Nephron progenitor cell (in vitro differentiated cells): Measurements from ENCODE around the gene RAPGEF5.

Experiments
- DNase-seq: peaks from one replicate; pipeline ENCODE4 v3.0.0; 2021
- H3K27ac Mint-ChIP-seq: 2 replicates; pipeline ENCODE4 v1.8.0; 2021; ENCODE audit warnings: mild to moderate bottlenecking, moderate library complexity, mixed read lengths
- H3K27me3 Mint-ChIP-seq: 2 replicates; pipeline ENCODE4 v1.8.0; 2021; ENCODE audit warnings: mild to moderate bottlenecking, low read depth, mixed read lengths; ENCODE audit not compliant: poor library complexity
- H3K36me3 Mint-ChIP-seq: 2 replicates; pipeline ENCODE4 v1.8.0; 2021; ENCODE audit warnings: low read depth, mixed read lengths
- H3K4me1 Mint-ChIP-seq: 2 replicates; pipeline ENCODE4 v1.8.0; 2021; ENCODE audit warnings: mixed read lengths
- H3K4me3 Mint-ChIP-seq: 2 replicates; pipeline ENCODE4 v1.8.0; 2021; ENCODE audit warnings: mild to moderate bottlenecking, moderate library complexity, mixed read lengths
- H3K9me3 Mint-ChIP-seq: 2 replicates; pipeline ENCODE4 v1.8.0; 2021; ENCODE audit warnings: mild to moderate bottlenecking, moderate library complexity, mixed read lengths
- TF ChIP-seq, protein P1 (sequence below): fragments of 200-600 bp; sonication (generic); IDR thresholded peaks from 2 replicates; pipeline ENCODE4 v1.5.0; 2021; ENCODE audit warnings: antibody characterized with exemption

The RAPGEF5 gene

DNA sequence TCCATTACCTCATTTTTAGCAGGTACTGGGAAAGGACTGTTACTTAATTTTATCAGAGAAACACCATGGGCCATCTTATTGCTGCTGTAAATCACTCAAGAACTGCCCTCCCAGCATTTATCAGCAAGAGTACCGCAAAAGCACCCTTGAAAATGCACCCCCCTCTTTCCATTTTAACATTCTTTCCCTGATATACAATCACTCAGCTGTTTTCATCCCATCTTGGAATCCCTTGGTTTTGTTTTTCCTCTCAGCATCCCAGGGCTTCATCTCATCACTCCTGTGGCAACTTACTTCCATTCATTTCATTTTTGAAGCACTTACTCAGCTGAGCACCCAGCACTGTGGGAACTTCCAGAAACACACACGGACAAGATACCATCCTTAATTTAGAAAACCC lies 36.5 kb downstream of the RAPGEF5 start:
- H3K36me3 Mint-ChIP-seq: no peaks in the 10 kb centered on the region
- no peak for DNase-seq
- no peak overlapping the region for H3K27ac Mint-ChIP-seq
- H3K4me1 Mint-ChIP-seq: peaks cover 24% of the 10 kb centered on the region
- no peak overlapping the region for H3K4me3 Mint-ChIP-seq
- TF ChIP-seq, protein P1, sequence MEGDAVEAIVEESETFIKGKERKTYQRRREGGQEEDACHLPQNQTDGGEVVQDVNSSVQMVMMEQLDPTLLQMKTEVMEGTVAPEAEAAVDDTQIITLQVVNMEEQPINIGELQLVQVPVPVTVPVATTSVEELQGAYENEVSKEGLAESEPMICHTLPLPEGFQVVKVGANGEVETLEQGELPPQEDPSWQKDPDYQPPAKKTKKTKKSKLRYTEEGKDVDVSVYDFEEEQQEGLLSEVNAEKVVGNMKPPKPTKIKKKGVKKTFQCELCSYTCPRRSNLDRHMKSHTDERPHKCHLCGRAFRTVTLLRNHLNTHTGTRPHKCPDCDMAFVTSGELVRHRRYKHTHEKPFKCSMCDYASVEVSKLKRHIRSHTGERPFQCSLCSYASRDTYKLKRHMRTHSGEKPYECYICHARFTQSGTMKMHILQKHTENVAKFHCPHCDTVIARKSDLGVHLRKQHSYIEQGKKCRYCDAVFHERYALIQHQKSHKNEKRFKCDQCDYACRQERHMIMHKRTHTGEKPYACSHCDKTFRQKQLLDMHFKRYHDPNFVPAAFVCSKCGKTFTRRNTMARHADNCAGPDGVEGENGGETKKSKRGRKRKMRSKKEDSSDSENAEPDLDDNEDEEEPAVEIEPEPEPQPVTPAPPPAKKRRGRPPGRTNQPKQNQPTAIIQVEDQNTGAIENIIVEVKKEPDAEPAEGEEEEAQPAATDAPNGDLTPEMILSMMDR: no peak
- H3K27me3 Mint-ChIP-seq: peaks cover 3% of the 10 kb centered on the region
- no peaks in the 10 kb centered on the region for H3K9me3 Mint-ChIP-seq

DNA sequence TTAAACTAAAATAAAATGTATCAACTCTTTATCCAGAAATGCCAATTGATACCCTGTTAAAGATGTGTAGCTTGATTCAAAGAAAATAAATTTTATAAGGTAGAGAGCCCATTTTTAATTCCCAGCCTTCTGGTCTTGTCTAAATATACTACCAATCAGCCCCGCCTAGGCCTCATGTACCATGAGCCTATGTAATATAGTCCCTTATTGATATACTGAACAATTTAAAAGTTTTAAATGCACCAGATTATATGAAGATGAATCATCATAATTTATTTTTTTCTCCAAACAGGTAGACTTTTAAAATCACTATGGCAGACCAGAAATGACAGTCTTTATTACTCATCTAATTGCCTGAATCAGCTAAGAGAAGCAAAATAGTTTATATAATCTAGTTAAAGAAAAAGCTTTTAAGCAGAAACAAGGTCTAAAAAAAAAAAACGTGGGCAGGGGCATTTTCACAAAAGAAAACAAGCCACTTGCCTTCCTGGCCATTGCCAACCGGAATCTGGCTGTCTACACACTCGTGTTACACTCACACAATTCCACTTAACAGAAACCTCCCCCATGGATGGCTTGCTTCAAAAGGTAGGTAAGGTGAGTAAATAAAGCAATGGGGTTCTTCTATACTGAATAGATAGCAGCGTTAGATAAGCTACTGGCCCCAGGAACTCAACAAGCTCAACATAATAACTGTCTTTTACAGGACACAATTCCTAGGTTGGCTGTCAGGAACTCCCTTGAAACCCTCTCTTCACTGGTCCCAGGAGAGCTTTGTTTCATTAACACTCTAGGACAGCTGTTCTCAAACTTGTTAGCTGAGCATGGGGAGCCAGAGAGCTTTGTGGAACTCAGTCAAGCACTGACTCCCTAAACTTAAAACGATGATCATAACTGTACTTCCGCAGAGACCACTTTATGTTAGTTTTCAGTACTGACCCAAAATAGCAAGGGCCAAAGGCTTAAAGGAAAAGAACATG lies 37.2 kb downstream of the RAPGEF5 start:
- peaks cover 3% of the 10 kb centered on the region for H3K27me3 Mint-ChIP-seq
- TF ChIP-seq, protein P1: no peak
- H3K27ac Mint-ChIP-seq: no peak overlapping the region
- H3K4me1 Mint-ChIP-seq: peaks cover 24% of the 10 kb centered on the region
- no peaks in the 10 kb centered on the region for H3K9me3 Mint-ChIP-seq
- H3K36me3 Mint-ChIP-seq: no peaks in the 10 kb centered on the region
- DNase-seq: no peak
- peak overlapping the region; percentile 26 for H3K4me3 Mint-ChIP-seq

DNA sequence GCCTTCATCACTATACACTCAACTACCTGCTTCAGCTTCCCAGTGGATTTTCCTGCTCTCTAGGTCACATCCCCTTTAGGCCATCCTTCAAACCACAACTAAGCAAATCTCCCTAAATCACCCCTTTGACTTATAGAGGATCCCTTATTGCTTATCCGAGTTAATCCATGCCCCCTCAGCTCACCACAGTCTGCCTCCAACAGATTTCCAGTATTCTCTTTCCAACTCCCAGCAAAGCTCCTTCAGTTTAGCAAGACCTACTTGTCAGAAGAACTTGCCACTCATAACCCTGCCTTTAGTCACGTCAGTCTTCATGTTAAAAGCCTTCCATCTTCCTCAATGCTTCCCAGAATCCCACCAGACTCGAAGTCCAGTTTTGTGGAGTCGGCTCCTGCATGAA lies 38.6 kb downstream of the RAPGEF5 start:
- Mint-ChIP-seq H3K9me3 (no peaks in the 10 kb centered on the region), H3K27me3 (peaks cover 3% of the 10 kb centered on the region), H3K4me3 (no peak overlapping the region), H3K36me3 (no peaks in the 10 kb centered on the region), H3K4me1 (peaks cover 24% of the 10 kb centered on the region), H3K27ac (no peak overlapping the region)
- no peak for DNase-seq
- TF ChIP-seq, protein P1: no peak

DNA sequence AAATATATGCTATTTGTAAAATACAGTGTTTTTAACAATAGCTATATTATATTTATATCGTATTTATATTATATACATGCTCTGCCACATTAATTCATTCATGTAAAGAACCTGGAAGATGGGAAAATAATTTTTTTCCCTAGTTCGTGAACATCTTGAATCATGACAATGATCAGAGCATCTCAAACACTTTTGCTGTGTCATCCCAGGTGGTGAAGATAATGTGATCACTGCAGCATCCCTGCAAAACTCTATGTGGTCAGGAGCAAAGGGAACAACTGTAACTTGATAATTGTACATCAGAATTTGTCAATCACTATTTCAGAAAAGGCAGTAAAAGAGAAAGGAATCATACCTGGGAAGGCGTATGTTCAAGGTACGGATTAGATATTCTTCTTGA lies 39.3 kb downstream of the RAPGEF5 start:
- Mint-ChIP-seq H3K36me3 (no peaks in the 10 kb centered on the region), H3K27ac (no peak overlapping the region), H3K4me1 (peaks cover 24% of the 10 kb centered on the region), H3K4me3 (no peak overlapping the region), H3K9me3 (no peaks in the 10 kb centered on the region), H3K27me3 (peaks cover 3% of the 10 kb centered on the region)
- TF ChIP-seq, protein P1: no peak
- DNase-seq: no peak

DNA sequence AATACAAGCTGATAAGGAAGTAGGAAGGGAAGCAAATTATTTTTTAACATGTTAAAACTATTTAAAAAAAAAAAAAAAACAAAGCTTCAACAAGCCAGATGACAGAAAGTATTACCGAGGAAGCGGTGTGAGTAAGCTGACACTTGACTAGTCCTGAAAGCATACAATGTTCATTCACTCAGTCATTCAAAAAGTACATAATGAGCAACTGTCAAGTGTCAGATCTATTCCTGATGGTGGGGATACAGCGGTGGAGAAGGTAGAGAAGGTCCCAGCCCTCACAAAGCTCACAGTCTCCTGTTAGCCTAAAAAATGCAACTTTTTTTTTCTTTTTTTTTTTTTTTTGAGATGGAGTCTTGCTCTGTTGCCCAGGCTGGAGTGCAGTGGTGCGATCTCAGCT lies 40.0 kb downstream of the RAPGEF5 start:
- no peaks in the 10 kb centered on the region for H3K36me3 Mint-ChIP-seq
- no peak overlapping the region for H3K27ac Mint-ChIP-seq
- H3K9me3 Mint-ChIP-seq: no peaks in the 10 kb centered on the region
- peaks cover 3% of the 10 kb centered on the region for H3K27me3 Mint-ChIP-seq
- DNase-seq: no peak
- TF ChIP-seq, protein P1: no peak
- H3K4me3 Mint-ChIP-seq: no peak overlapping the region
- peaks cover 24% of the 10 kb centered on the region for H3K4me1 Mint-ChIP-seq

DNA sequence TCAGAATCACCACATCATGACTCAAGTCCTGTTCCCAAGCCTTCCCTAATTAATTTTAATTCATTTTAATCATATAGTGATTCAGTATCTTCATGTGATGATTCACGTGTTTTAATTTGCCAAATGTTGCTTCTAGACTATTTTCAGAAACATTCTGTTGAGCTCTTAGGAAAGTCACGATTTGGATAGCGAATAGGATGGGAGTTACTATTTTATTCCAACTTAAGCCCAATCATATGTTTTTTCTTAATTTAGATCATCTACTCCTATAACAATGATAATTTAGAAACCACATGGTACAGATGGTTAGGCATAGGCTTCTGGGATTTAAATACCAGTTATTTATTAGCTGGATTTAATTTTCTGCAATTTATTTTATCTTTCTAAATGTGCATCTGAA lies 49.1 kb downstream of the RAPGEF5 start:
- DNase-seq: no peak
- Mint-ChIP-seq H3K4me1 (no peaks in the 10 kb centered on the region), H3K4me3 (no peak overlapping the region), H3K9me3 (peaks cover 21% of the 10 kb centered on the region), H3K27ac (no peak overlapping the region), H3K27me3 (no peaks in the 10 kb centered on the region), H3K36me3 (peaks cover 31% of the 10 kb centered on the region)
- TF ChIP-seq, protein P1: no peak
